Measurements from ENCODE around the gene OR52J3. TPM values are rescaled to one million over a fixed set of nuclear protein-coding genes. Genes with fewer than 3 reads are reported as not detected.
"Not testable (repeated sequence)": the region's sequence is repeated elsewhere in the genome, so short reads cannot be mapped to it uniquely, and the experiment has no call there.

The OR52J3 gene
- total and polyA plus RNA-seq, 12 donors, result not detected

DNA sequence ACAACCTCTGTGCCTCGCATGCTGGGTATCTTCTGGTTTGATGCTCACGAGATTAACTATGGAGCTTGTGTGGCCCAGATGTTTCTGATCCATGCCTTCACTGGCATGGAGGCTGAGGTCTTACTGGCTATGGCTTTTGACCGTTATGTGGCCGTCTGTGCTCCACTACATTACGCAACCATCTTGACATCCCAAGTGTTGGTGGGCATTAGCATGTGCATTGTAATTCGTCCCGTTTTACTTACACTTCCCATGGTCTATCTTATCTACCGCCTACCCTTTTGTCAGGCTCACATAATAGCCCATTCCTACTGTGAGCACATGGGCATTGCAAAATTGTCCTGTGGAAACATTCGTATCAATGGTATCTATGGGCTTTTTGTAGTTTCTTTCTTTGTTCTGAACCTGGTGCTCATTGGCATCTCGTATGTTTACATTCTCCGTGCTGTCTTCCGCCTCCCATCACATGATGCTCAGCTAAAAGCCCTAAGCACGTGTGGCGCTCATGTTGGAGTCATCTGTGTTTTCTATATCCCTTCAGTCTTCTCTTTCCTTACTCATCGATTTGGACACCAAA is 516 bp downstream of the OR52J3 start:
- no peaks in the 10 kb centered on the region for H3K4me1 ChIP-seq
- H3K4me3 ChIP-seq, result no peak overlapping the region
- H3K27me3 ChIP-seq, result no peaks in the 10 kb centered on the region
- DNase-seq, result no peak
- H3K9me3 ChIP-seq, result no peaks in the 10 kb centered on the region
- intact Hi-C loops (cut with DNase I), result no loop called here
- WGBS, 2 donors, result 72 to 87% methylated on average over 15 of the region's 15 CpGs
- H3K36me3 ChIP-seq, result no peaks in the 10 kb centered on the region
- no peak overlapping the region for H3K27ac ChIP-seq
- ATAC-seq, result no peak
- TF ChIP-seq, protein P1, sequence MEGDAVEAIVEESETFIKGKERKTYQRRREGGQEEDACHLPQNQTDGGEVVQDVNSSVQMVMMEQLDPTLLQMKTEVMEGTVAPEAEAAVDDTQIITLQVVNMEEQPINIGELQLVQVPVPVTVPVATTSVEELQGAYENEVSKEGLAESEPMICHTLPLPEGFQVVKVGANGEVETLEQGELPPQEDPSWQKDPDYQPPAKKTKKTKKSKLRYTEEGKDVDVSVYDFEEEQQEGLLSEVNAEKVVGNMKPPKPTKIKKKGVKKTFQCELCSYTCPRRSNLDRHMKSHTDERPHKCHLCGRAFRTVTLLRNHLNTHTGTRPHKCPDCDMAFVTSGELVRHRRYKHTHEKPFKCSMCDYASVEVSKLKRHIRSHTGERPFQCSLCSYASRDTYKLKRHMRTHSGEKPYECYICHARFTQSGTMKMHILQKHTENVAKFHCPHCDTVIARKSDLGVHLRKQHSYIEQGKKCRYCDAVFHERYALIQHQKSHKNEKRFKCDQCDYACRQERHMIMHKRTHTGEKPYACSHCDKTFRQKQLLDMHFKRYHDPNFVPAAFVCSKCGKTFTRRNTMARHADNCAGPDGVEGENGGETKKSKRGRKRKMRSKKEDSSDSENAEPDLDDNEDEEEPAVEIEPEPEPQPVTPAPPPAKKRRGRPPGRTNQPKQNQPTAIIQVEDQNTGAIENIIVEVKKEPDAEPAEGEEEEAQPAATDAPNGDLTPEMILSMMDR (IDR thresholded peaks at IDR 0.05), result no peak

DNA sequence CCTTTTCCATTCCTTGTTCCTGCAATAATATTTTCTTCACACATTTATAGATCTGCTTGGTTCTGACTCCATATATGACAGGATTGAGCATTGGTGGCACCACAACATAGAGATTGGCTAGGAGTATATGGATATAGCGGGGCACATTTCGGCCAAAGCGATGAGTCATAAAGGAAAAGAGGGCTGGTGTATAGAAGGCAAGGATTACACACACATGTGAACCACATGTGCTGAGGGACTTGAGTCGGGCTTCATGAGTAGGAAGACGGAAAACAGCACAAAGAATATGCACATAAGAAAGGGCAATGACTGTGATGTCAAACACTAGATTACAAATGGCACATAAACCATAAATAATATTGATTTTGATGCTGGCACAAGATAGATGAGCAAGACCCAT is 12.4 kb downstream of the OR52J3 start:
- H3K4me3 ChIP-seq; H3K27ac ChIP-seq; H3K4me1 ChIP-seq; intact Hi-C loops (cut with DNase I); H3K27me3 ChIP-seq; H3K36me3 ChIP-seq; ATAC-seq; H3K9me3 ChIP-seq; DNase-seq: not testable (repeated sequence)
- 68 to 94% methylated on average over 5 of the region's 5 CpGs for WGBS, 2 donors

DNA sequence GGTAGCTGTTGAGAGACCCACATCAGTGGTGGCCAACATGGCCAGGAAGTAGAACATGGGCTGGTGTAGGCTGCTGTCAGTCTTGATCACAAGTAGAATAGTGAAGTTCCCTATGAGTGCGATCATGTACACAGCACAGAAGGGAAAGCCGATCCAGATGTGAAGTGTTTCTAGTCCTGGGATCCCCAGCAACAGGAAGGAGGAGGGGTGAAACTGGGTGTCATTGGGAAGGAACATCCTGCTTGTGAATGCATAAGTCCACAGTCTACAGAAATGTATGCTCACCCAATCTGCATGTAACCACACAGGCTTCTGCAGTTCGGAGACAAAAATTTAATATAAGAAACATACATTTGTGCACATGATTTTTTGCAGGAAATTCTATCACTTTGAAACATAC is 13.1 kb downstream of the OR52J3 start, which contains the start of gene OR52E2:
Gene OR52E2, minus strand, starts transcription at position 237 of the 400 bp plus-strand sequence. Its CDS starts 0 bp downstream, at position 237.
- DNase-seq (no peak), ATAC-seq (no peak)
- no peaks in the 10 kb centered on the region for H3K36me3 ChIP-seq
- no peak within 1 kb of the TSS for H3K27ac ChIP-seq
- 77 to 85% methylated on average over 3 of the region's 3 CpGs for WGBS, 2 donors
- no peaks in the 10 kb centered on the region for H3K4me1 ChIP-seq
- H3K27me3 ChIP-seq, result peaks cover 0 to 4% (median 0%) of the 10 kb centered on the region in 7 donors
- intact Hi-C loops (cut with DNase I), result no loop called here
- TF ChIP-seq, protein P1 (IDR thresholded peaks at IDR 0.05), result no peak
- no peaks in the 10 kb centered on the region for H3K9me3 ChIP-seq
- no peak within 1 kb of the TSS for H3K4me3 ChIP-seq

DNA sequence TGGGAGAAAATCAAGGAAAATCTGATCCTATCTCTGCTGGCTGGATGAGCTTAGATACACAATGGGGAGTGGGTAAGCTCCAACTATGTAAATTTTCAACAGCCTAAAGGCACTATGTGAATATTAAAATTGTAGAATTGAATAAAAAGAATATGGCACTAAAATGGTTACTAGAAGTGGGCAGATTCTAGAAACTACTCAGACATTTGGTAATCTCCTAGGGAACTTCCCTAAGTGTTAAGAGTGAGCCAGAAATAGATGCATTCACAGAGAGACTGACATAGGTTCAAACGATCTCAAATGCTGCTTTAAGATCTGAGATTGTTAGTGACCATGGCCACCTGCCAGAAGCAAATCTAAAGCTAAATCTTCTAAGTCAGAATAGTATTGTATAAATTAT is 18.7 kb downstream of the OR52J3 start:
- Histone ChIP-seq H3K36me3 (no peaks in the 10 kb centered on the region), H3K4me1 (no peaks in the 10 kb centered on the region), H3K27me3 (peaks cover 0 to 4% (median 0%) of the 10 kb centered on the region in 7 donors), H3K9me3 (no peaks in the 10 kb centered on the region), H3K4me3 (no peak overlapping the region), H3K27ac (no peak overlapping the region)
- 4 to 5% methylated on average over 1 of the region's 1 CpG for WGBS, 2 donors
- ATAC-seq (no peak), DNase-seq (no peak)
- intact Hi-C loops (cut with DNase I), result no loop called here
- TF ChIP-seq, protein P1 (IDR thresholded peaks at IDR 0.05), result no peak

DNA sequence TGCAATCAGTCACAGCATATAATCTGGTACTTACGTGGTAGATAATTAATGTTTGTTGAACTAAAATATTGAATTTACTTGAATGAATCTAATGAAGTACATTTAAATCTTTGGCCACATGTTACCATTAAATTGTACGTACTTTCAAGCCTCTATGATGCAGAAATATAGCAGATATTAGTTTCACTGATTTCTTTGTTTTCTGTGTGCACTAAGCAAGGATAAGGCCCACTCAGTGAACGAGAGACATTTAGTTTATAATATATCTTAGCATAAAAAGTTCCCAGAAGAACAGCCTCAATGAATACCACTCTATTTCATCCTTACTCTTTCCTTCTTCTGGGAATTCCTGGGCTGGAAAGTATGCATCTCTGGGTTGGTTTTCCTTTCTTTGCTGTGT is 22.9 kb downstream of the OR52J3 start, which contains the start of gene OR52E1:
Gene OR52E1, plus strand, starts transcription at position 301 of the 400 bp plus-strand sequence.
- Histone ChIP-seq H3K36me3 (no peaks in the 10 kb centered on the region), H3K27ac (no peak within 1 kb of the TSS), H3K4me1 (no peaks in the 10 kb centered on the region), H3K27me3 (peaks cover 0 to 4% (median 0%) of the 10 kb centered on the region in 7 donors), H3K4me3 (no peak within 1 kb of the TSS), H3K9me3 (no peaks in the 10 kb centered on the region)
- TF ChIP-seq, protein P1 (IDR thresholded peaks at IDR 0.05), result no peak
- ATAC-seq, result no peak
- intact Hi-C loops (cut with DNase I), result no loop called here
- no peak for DNase-seq
- 60 to 61% methylated on average over 3 of the region's 3 CpGs for WGBS, 2 donors

All from heart right ventricle (tissue), 16 donors.